Vagina (tissue), 2 donors: ENCODE results near the gene PPP2R3A. TPM values are rescaled to one million over a fixed set of nuclear protein-coding genes. Genes with fewer than 3 reads are reported as not detected.

Experiments
- DNase-seq, 2 donors: peaks; one replicate each; pipeline ENCODE4 v3.0.0-alpha.2; 2017; ENCODE audit errors: extremely low spot score in 2 of 2
- H3K27ac ChIP-seq: fragments of 200-600 bp; sonication (generic); one replicate; pipeline ENCODE4 v1.5.1; 2019
- H3K27me3 ChIP-seq: fragments of 200-600 bp; sonication (generic); one replicate; pipeline ENCODE4 v1.5.1; 2019
- H3K36me3 ChIP-seq, 2 donors: fragments of 200-600 bp; sonication (generic); one replicate each; pipeline ENCODE4 v1.5.1; 2017 to 2019
- H3K4me1 ChIP-seq: fragments of 200-600 bp; sonication (generic); one replicate; pipeline ENCODE4 v1.5.1; 2019
- H3K4me3 ChIP-seq, 2 donors: fragments of 200-600 bp; sonication (generic); 1 replicate in 1 of 2; 2 replicates in 1 of 2; pipeline ENCODE4 v1.5.1; 2016 to 2019
- H3K9me3 ChIP-seq: fragments of 200-600 bp; sonication (generic); one replicate; pipeline ENCODE4 v1.5.1; 2019
- POLR2A ChIP-seq, 2 donors: fragments of 450-650 bp; IDR thresholded peaks; one replicate each; pipeline ENCODE4 v1.6.1; 2017; ENCODE audit warnings: antibody characterized with exemption in 2 of 2, mild to moderate bottlenecking in 2 of 2, moderate library complexity in 2 of 2
- POLR2AphosphoS5 ChIP-seq, 2 donors: sonication (generic); formaldehyde crosslinking; IDR thresholded peaks; one replicate each; pipeline ENCODE4 v1.9.0; 2017; ENCODE audit warnings: antibody characterized with exemption in 2 of 2, mild to moderate bottlenecking in 2 of 2, low read depth in 1 of 2; ENCODE audit not compliant: insufficient read depth in 1 of 2
- intact Hi-C: fragments of 100-400 bp; cut with DNase I; formaldehyde crosslinking; loops from one replicate; pipeline ENCODE4 v1.15.1; 2023
- total RNA-seq: library from RNA; depleted of rRNA; stranded (reverse); fragments of >200 nt; gene quantifications from one replicate; pipeline ENCODE4 v1.2.3, GENCODE V29; 2016
- TF ChIP-seq, protein P1 (sequence below), 3 experiments: fragments of 450-650 bp in 2 of 3; fragments of 200-600 bp in 1 of 3; sonication (generic) in 1 of 3; IDR thresholded peaks; one replicate each; pipeline ENCODE4 v1.5.1; 2017 to 2019; ENCODE audit warnings: antibody characterized with exemption in 3 of 3, mild to moderate bottlenecking in 2 of 3, moderate library complexity in 2 of 3

The PPP2R3A gene
- total RNA-seq, 1 donor from 2014 or later = 15.5 TPM

DNA sequence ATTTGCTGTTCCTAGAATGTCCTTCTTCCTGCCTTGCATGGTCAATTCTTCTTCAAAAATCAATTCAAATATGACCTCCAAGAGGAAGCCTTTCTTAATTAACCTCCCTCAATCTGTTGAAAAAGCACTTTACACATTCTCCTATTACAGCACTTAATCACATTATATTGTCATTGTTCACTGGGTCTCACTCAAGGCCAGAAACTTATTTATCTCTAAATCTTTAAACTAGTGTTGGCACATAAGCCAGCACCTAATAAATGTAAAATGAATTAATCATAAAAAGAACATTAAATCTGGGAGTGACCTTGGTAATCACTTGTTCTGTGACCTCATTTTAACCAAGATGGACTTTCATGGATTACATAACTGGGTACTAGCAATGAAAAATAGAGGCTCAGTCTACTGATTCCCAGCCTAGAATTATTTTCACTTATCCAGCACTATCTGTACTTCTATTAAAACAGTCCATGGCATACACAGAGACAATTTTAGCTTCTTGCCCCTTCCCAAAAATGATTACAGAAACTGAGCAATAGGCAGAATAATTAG, 208.5 kb downstream of the PPP2R3A start:
- H3K9me3 ChIP-seq = no peaks in the 10 kb centered on the region
- H3K4me1 ChIP-seq = peaks cover 87% of the 10 kb centered on the region
- intact Hi-C loops = no loop called here
- no peaks in the 10 kb centered on the region for H3K36me3 ChIP-seq
- H3K27me3 ChIP-seq = no peaks in the 10 kb centered on the region
- TF ChIP-seq POLR2A (IDR thresholded peaks at IDR 0.05) = no peak
- H3K27ac ChIP-seq = no peak overlapping the region
- H3K4me3 ChIP-seq = no peak overlapping the region
- DNase-seq = no peak

DNA sequence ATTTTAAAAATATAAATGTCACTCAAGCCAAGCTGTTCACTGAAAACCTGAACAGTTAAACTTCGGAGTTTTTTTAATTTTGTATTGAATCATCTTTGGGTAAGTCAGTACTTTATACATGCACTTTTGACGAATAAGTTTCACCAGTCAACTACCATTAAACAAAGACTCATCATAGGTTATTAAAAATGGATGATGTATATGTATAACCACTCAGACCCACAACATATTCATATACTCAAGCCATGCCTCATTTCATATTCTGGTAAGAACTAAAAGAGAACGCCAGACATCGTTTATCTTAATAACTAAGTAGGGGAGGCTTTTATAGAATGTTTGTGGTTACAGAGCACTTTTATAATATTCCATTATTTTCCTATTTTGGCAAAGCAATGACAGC, 212.3 kb downstream of the PPP2R3A start:
- H3K27ac ChIP-seq = no peak overlapping the region
- no peaks in the 10 kb centered on the region for H3K9me3 ChIP-seq
- no peak for DNase-seq
- H3K27me3 ChIP-seq = no peaks in the 10 kb centered on the region
- H3K36me3 ChIP-seq = no peaks in the 10 kb centered on the region
- intact Hi-C loops = no loop called here
- TF ChIP-seq POLR2AphosphoS5 (IDR thresholded peaks at IDR 0.05; ENCODE audit: insufficient read depth in 1 of 2, low read depth in 1 of 2) (no peak), POLR2A (IDR thresholded peaks at IDR 0.05) (no peak)
- TF ChIP-seq, protein P1, sequence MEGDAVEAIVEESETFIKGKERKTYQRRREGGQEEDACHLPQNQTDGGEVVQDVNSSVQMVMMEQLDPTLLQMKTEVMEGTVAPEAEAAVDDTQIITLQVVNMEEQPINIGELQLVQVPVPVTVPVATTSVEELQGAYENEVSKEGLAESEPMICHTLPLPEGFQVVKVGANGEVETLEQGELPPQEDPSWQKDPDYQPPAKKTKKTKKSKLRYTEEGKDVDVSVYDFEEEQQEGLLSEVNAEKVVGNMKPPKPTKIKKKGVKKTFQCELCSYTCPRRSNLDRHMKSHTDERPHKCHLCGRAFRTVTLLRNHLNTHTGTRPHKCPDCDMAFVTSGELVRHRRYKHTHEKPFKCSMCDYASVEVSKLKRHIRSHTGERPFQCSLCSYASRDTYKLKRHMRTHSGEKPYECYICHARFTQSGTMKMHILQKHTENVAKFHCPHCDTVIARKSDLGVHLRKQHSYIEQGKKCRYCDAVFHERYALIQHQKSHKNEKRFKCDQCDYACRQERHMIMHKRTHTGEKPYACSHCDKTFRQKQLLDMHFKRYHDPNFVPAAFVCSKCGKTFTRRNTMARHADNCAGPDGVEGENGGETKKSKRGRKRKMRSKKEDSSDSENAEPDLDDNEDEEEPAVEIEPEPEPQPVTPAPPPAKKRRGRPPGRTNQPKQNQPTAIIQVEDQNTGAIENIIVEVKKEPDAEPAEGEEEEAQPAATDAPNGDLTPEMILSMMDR (IDR thresholded peaks at IDR 0.05) = no peak
- no peak overlapping the region for H3K4me3 ChIP-seq
- H3K4me1 ChIP-seq = peaks cover 90% of the 10 kb centered on the region

DNA sequence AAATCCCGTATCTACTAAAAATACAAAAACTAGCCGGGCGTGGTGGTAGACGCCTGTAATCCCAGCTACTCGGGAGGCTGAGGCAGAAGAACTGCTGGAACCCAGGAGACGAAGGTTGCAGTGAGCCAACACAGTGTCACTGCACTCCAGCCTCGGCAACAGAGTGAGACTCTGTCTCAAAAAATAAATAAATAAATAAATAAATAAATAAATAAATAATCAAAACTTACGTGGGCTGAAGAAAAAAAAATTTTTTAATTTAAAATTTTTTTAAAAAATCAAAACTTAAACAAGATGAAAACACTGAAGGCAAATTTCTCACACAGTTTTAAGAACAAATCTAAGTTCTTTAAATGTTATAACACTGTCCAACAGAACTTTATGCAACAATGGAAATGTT, 216.2 kb downstream of the PPP2R3A start:
- Histone ChIP-seq H3K4me1 (peaks cover 96% of the 10 kb centered on the region), H3K27me3 (no peaks in the 10 kb centered on the region), H3K9me3 (no peaks in the 10 kb centered on the region), H3K36me3 (no peaks in the 10 kb centered on the region), H3K4me3 (no peak overlapping the region), H3K27ac (no peak overlapping the region)
- no peak for DNase-seq
- intact Hi-C loops = no loop called here
- TF ChIP-seq POLR2AphosphoS5 (IDR thresholded peaks at IDR 0.05; ENCODE audit: insufficient read depth in 1 of 2, low read depth in 1 of 2) (no peak), POLR2A (IDR thresholded peaks at IDR 0.05) (no peak)
- TF ChIP-seq, protein P1 (IDR thresholded peaks at IDR 0.05) = no peak

DNA sequence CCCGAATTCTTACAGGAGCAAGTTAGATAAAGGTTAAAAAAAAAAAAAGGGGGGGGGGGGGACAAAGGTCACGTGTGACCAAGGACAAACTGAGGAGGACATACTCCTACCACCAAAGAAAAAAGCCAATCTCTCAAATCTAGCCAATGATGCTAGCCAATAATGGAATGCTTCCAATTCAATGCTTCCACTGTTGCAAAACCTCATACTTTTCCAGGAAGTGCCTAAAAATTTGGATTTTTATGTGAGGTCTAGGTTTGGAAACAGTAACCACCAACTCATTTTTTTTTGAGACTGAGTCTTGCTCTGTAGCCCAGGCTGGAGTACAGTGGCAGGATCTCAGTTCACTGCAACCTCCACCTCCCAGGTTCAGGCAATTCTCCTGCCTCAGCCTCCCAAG, 219.2 kb downstream of the PPP2R3A start:
- intact Hi-C loops = no loop called here
- no peak overlapping the region for H3K4me3 ChIP-seq
- no peaks in the 10 kb centered on the region for H3K27me3 ChIP-seq
- no peaks in the 10 kb centered on the region for H3K9me3 ChIP-seq
- no peak for DNase-seq
- no peak overlapping the region for H3K27ac ChIP-seq
- peaks cover 95% of the 10 kb centered on the region for H3K4me1 ChIP-seq
- H3K36me3 ChIP-seq = no peaks in the 10 kb centered on the region
- TF ChIP-seq, protein P1 (IDR thresholded peaks at IDR 0.05) = no peak
- TF ChIP-seq POLR2AphosphoS5 (IDR thresholded peaks at IDR 0.05; ENCODE audit: insufficient read depth in 1 of 2, low read depth in 1 of 2) (no peak), POLR2A (IDR thresholded peaks at IDR 0.05) (no peak)

DNA sequence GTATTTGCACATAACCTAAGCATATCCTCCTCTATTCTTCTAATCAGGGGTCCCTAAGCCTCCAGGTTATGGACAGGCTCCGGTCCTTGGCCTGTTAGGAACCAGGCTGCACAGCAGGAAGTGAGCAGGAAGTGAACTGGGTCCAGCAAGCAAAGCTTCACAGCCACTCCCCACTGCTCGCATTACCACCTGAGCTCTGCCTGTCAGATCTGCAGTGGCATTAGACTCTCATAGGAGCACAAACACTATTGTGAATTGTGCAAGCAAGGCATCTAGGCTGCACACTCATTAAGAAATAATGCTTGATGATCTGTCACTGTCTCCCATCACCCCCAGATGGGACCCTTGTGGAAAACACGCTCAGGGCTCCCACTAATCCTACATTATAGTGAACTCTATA, 220.8 kb downstream of the PPP2R3A start:
- intact Hi-C loops = no loop called here
- Histone ChIP-seq H3K9me3 (no peaks in the 10 kb centered on the region), H3K27ac (no peak overlapping the region), H3K36me3 (no peaks in the 10 kb centered on the region), H3K4me3 (no peak overlapping the region), H3K27me3 (no peaks in the 10 kb centered on the region), H3K4me1 (peaks cover 94% of the 10 kb centered on the region)
- DNase-seq = no peak
- no peak for TF ChIP-seq POLR2A (IDR thresholded peaks at IDR 0.05)
- peak in 1 of 2 donors; percentile 7 for TF ChIP-seq POLR2AphosphoS5 (IDR thresholded peaks at IDR 0.05; ENCODE audit: insufficient read depth in 1 of 2, low read depth in 1 of 2)
- TF ChIP-seq, protein P1 (IDR thresholded peaks at IDR 0.05) = no peak
